Measurements from ENCODE around the gene SSBP2. TPM values are rescaled to one million over a fixed set of nuclear protein-coding genes. Genes with fewer than 3 reads are reported as not detected.
A peak's percentile ranks its signal among the peaks of the same experiment; 100 is the strongest.

SSBP2 gene
- total and polyA plus RNA-seq, 2 of the 8 experiments (the other 6 are each of a cell fraction or from before 2014, with no cell fraction given), result 21.5 to 36.2 TPM

DNA sequence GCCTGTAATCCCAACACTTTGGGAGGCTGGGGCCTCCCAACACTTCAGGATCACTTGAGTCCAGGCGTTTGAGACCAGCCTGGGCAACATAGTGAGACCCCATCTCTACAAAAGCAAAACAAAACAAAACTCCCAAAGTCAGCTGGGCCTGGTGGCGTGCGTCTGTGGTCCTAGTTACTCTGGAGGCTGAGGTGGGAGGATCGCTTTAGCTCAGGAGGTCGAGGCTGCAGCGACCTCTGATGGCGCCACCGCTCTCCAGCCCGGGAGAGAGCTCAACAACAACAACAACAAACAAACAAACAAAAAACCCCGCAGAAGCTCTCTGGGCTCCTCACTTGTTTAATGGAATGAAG is 357.5 kb downstream of the SSBP2 start:
- H3K4me3 ChIP-seq (ENCODE audit: extremely low read depth in 1 of 4, insufficient read depth in 2 of 4, low read depth in 3 of 4, low read length in 4 of 4), result peak overlapping the region; percentile 42 to 84 (median 54)
- no peak overlapping the region for H2BK5ac ChIP-seq (ENCODE audit: low read depth, low read length)
- H3K36me3 ChIP-seq (ENCODE audit: control insufficient read depth in 2 of 4, insufficient read depth in 4 of 4, low read length in 3 of 4), result no peaks in the 10 kb centered on the region
- H3K56ac ChIP-seq (replicated peaks; ENCODE audit: insufficient read length, low read depth, low read length), result no peak overlapping the region
- 34% methylated on average over 9 of the region's 10 CpGs; no CpG with 5 or more reads in 1 of the 2 experiments for WGBS, 2 experiments (ENCODE audit: extremely low coverage in 1 of 2, insufficient coverage in 1 of 2, insufficient read length in 1 of 2, insufficient replicate concordance in 2 of 2, low coverage in 1 of 2, low lambda C conversion rate in 2 of 2, missing lambda C conversion rate in 1 of 2)
- no peak overlapping the region for H3K18ac ChIP-seq (ENCODE audit: extremely low read depth, low read length)
- peak overlapping the region; percentile 70 to 74 for H3K4me2 ChIP-seq (ENCODE audit: insufficient read depth in 1 of 2, low read depth in 2 of 2, low read length in 2 of 2)
- no peaks in the 10 kb centered on the region for H4K20me1 ChIP-seq (replicated peaks in 1 of 2; ENCODE audit: control insufficient read depth in 1 of 2, insufficient read depth in 2 of 2, low read length in 2 of 2)
- no peak overlapping the region for H2BK12ac ChIP-seq (ENCODE audit: low read depth, low read length)
- no peak overlapping the region for H4K5ac ChIP-seq (ENCODE audit: insufficient read length, low read depth, low read length)
- H3K9ac ChIP-seq (replicated peaks in 1 of 4; ENCODE audit: extremely low read depth in 1 of 4, low read depth in 3 of 4, low read length in 3 of 4), result no peak overlapping the region
- H2AK5ac ChIP-seq (ENCODE audit: low read depth, low read length), result no peak overlapping the region
- no peak overlapping the region for H4K8ac ChIP-seq (ENCODE audit: extremely low read depth, insufficient read depth, low read length)
- H2AFZ ChIP-seq (ENCODE audit: low read length), result peak overlapping the region; percentile 14; the same call in 1 of the 2 replicates
- FAIRE-seq (no peak), DNase-seq (ENCODE audit: low read depth in 1 of 2, low spot score in 2 of 2) (no peak)
- CTCF ChIA-PET (ENCODE audit: partially characterized antibody), result interaction anchor here (0.7 to 1.5 kb wide), 9 partner anchors 11 to 825 kb away, joined by 3 to 5 read pairs (median 3); no protein-coding TSS in a partner anchor
- H2BK120ac ChIP-seq (replicated peaks; ENCODE audit: low read depth, low read length), result no peak overlapping the region
- H3K23me2 ChIP-seq (ENCODE audit: low read depth, low read length), result peaks cover 3% of the 10 kb centered on the region; the same call in 1 of the 2 replicates
- peaks cover 0 to 7% (median 3%) of the 10 kb centered on the region in 4 experiments; a peak in 6 of 7 replicates for H3K27me3 ChIP-seq (replicated peaks in 1 of 4; ENCODE audit: control insufficient read depth in 3 of 4, extremely low read depth in 1 of 4, insufficient read depth in 3 of 4, low read length in 3 of 4)
- POLR2A ChIA-PET (ENCODE audit: partially characterized antibody), result interaction anchor here (1.0 kb wide), 2 partner anchors 9 to 91 kb away, joined by 3 to 6 read pairs; partner anchors contain the start of gene ZCCHC9
- 0 out of 4 replicates have a peak, but pooled peaks cover 0 to 3% of the 10 kb centered on the region in 2 experiments for H3K9me3 ChIP-seq (ENCODE audit: insufficient read depth in 2 of 2, low read depth in 1 of 2, low read length in 1 of 2)
- H3K23ac ChIP-seq (ENCODE audit: insufficient read length), result no peak overlapping the region
- no peak overlapping the region for H2BK15ac ChIP-seq (ENCODE audit: low read length)
- no peaks in the 10 kb centered on the region for H3K79me2 ChIP-seq (ENCODE audit: control insufficient read depth in 1 of 2, insufficient read depth in 2 of 2, low read length in 2 of 2)
- no peaks in the 10 kb centered on the region for H3K79me1 ChIP-seq (ENCODE audit: low read depth, low read length)
- H4K91ac ChIP-seq (replicated peaks; ENCODE audit: insufficient read length, low read length), result no peak overlapping the region
- no peak overlapping the region for H2BK20ac ChIP-seq (ENCODE audit: low read length)
- H3K4me1 ChIP-seq (replicated peaks in 1 of 4; ENCODE audit: control insufficient read depth in 3 of 4, insufficient read depth in 4 of 4, low read length in 3 of 4), result no peaks in the 10 kb centered on the region
- no peak overlapping the region for H3K14ac ChIP-seq (ENCODE audit: insufficient read length)
- no peak overlapping the region for H3K4ac ChIP-seq (replicated peaks; ENCODE audit: insufficient read length, low read depth, low read length)
- no peak overlapping the region for H3K27ac ChIP-seq (ENCODE audit: low read depth, low read length)
- TF ChIP-seq GABPA (IDR thresholded peaks at IDR 0.05; ENCODE audit: borderline replicate concordance, insufficient read depth, low read length) (no peak), CEBPB (IDR thresholded peaks at IDR 0.05; ENCODE audit: low read depth, low read length) (no peak), KDM1A (IDR thresholded peaks at IDR 0.05; ENCODE audit: borderline replicate concordance, low read length) (peak; percentile 92), SUZ12 (IDR thresholded peaks at IDR 0.05; ENCODE audit: low read length) (no peak), TBP (IDR thresholded peaks at IDR 0.05; ENCODE audit: low read depth, low read length) (no peak)
- TF ChIP-seq, protein P1, sequence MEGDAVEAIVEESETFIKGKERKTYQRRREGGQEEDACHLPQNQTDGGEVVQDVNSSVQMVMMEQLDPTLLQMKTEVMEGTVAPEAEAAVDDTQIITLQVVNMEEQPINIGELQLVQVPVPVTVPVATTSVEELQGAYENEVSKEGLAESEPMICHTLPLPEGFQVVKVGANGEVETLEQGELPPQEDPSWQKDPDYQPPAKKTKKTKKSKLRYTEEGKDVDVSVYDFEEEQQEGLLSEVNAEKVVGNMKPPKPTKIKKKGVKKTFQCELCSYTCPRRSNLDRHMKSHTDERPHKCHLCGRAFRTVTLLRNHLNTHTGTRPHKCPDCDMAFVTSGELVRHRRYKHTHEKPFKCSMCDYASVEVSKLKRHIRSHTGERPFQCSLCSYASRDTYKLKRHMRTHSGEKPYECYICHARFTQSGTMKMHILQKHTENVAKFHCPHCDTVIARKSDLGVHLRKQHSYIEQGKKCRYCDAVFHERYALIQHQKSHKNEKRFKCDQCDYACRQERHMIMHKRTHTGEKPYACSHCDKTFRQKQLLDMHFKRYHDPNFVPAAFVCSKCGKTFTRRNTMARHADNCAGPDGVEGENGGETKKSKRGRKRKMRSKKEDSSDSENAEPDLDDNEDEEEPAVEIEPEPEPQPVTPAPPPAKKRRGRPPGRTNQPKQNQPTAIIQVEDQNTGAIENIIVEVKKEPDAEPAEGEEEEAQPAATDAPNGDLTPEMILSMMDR (IDR thresholded peaks at IDR 0.05; ENCODE audit: control extremely low read depth in 1 of 3, insufficient read depth in 1 of 3, low read depth in 1 of 3, low read length in 3 of 3), result peak in 2 of 3 experiments; percentile 13 to 28; a peak in 2 of 4 replicates
